IPS-18c (cell line): ENCODE measurements around the gene HARS1.
"Not testable (repeated sequence)": the region's sequence is repeated elsewhere in the genome, so short reads cannot be mapped to it uniquely, and the experiment has no call there.

Source experiments
- H3K4me3 ChIP-seq: 2 replicates; pipeline ENCODE4 v1.7.0; 2013; ENCODE audit warnings: low read depth, mild to moderate bottlenecking, low read length, moderate library complexity; ENCODE audit not compliant: insufficient read depth
- H3K9me3 ChIP-seq: one replicate; pipeline ENCODE4 v1.6.1; 2013; ENCODE audit warnings: mild to moderate bottlenecking, low read length, moderate library complexity; ENCODE audit not compliant: control insufficient read depth, insufficient read depth

Gene HARS1, protein sequence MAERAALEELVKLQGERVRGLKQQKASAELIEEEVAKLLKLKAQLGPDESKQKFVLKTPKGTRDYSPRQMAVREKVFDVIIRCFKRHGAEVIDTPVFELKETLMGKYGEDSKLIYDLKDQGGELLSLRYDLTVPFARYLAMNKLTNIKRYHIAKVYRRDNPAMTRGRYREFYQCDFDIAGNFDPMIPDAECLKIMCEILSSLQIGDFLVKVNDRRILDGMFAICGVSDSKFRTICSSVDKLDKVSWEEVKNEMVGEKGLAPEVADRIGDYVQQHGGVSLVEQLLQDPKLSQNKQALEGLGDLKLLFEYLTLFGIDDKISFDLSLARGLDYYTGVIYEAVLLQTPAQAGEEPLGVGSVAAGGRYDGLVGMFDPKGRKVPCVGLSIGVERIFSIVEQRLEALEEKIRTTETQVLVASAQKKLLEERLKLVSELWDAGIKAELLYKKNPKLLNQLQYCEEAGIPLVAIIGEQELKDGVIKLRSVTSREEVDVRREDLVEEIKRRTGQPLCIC

DNA sequence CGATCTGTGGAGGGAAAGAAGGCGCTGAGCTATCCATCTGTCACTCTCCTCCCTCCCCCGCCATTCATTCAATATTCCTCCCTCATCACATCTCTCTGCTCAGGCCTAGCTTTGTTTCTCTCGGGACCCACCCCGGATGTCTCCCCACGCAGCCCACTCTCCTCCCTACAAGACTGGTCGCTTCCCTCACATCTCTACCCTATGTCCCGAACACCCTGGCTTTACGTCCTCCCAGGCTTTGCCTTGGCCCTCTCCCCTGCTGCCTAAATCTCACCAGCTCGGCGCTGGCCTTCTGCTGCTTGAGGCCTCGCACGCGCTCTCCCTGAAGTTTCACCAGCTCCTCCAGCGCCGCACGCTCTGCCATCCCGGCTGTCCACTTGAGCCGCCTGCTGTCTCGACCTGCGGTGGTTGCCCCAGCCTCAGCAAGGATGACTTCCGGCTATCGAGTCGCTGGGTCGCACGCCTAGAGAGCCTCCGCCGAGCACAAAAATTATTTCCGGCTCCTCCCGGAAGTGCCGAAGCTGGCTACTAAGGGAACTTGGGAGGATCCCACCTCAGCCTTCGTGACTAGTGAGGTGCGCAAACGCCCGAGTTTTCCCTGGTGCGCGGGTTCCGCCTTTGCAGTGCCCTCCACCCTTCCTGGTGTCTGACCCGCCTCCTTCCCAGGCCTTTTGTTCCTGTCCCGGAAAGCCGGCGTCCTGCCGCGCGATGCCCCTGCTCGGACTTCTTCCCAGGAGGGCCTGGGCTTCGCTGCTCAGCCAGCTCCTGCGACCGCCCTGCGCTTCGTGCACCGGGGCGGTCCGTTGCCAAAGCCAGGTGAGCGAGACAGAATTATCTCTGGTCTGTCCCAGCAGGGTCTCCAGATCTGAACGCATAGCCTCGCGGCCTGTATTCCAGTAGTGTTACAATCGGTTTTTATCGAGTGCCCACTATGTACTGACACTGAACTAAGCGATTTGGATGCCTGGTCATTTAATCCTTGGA lies at the start of gene HARS1, which contains the start of gene HARS2:
Gene HARS1, minus strand, starts transcription at position 430 of the 984 bp plus-strand sequence. Its CDS starts 66 bp downstream, at position 364.
Gene HARS2, plus strand, starts transcription at position 515 of the 984 bp plus-strand sequence. Its CDS starts 194 bp downstream, at position 709.
- no peaks in the 10 kb centered on the region for H3K9me3 ChIP-seq
- H3K4me3 ChIP-seq: peak within 1 kb of the TSS; percentile 99

DNA sequence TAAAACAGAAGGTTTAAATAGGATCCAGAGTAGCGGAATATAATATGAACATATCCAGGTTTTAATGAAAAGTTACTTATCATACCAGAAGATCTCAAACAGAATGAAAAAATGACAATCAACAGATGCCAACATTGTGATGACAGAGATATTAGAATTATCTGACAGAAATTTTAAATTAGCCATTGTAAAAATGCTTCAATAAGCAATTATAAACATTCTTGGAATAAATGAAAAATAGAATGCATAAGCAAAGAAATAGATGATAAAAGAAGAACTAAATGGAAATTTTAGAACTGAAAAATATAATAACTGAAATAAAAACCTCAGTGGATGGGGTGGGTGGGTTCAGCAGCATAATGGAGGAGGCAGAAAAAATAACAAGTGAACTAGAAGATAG lies 46.3 kb upstream of the HARS1 start:
- Histone ChIP-seq H3K9me3 (peaks cover 2% of the 10 kb centered on the region), H3K4me3 (no peak overlapping the region)

DNA sequence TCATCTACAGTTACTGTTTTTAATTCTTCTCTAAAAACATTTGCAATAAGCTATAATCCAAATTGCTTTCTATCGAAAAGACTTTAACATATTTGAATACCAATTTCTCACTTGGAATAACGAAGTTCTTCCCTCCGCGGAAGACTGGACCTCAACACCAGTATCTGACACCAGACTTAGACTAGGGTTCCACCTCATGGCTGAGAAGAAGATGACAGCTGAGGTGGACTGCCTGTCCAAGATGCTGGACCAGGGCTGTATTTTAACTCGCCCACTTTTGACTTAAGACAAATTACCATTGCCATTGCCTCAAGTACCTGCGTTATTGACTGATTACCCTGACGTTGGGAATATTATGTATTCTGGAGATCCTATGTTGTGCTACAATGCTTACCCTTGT lies 43.2 kb upstream of the HARS1 start:
- Histone ChIP-seq H3K4me3 (no peak overlapping the region), H3K9me3 (peaks cover 2% of the 10 kb centered on the region)

DNA sequence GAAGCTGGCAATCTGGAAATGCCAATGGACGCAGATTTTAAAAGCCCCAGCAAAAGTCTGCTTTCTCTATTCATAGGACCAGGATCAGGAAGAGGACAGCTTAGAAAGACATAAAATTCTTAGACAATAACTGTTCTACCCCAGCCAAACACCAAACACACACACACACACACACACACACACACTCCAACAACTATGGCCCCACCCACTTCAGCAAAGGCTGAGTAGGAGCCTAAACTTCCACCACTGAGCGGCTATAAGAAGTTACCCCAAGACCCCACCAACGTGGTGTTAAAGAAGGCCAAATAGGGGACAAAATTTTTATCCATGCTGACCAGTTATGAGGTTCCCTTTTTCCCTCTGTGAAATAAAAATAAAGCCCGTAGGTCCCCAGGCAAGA lies 41.9 kb upstream of the HARS1 start:
- H3K9me3 ChIP-seq: peaks cover under 1% of the 10 kb centered on the region
- H3K4me3 ChIP-seq: no peak overlapping the region

DNA sequence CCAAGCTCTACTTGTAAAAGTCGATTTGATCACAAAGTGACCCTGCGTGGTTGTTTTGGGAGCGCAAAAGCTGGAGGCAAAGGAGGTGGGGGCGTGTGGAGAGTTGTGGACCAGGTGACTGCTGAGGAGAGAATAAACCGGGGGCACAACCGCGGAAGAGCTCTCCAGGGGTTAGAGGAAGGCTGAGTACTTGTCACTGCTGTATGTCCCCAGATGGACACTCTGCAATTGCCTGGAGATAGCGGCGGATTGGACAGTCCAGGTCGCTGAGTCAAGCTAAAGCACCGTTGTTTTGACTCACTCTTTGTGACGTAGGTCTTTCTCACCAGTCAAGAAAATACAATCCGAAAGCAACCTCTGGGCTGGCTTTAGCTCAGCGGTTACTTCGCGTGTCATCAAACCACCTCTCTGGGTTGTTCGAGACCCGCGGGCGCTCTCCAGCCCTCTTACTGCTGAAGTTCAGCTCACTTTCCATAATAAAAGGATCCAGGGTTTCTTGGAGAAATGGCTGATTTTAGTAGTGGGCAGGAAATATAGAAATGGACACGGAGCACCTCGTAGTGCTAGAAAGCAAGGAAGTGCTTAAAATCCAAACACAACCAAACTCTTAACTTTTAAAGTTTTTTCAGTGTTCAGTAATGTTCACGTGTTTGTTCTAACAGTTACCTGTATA lies 34.8 kb upstream of the HARS1 start:
- H3K4me3 ChIP-seq: peak overlapping the region; percentile 80
- no peaks in the 10 kb centered on the region for H3K9me3 ChIP-seq

DNA sequence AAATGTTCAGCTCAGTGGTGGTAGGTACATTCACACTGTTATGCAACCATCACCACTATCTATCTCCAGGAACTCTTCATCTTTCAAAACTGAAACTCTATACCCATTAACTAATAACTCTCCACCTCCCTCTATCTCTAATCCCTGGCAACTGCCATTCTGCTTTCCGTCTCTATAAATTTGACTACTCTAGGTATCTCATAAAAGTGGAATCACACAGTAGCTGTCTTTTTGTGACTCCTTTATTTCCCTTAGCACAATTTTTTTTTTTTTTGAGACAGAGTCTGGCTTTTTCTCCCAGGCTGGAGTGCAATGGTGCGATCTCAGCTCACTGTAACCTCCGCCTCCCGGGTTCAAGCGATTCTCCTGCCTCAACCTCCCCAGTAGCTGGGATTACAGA lies 30.2 kb upstream of the HARS1 start:
- H3K9me3 ChIP-seq, H3K4me3 ChIP-seq: not testable (repeated sequence)

DNA sequence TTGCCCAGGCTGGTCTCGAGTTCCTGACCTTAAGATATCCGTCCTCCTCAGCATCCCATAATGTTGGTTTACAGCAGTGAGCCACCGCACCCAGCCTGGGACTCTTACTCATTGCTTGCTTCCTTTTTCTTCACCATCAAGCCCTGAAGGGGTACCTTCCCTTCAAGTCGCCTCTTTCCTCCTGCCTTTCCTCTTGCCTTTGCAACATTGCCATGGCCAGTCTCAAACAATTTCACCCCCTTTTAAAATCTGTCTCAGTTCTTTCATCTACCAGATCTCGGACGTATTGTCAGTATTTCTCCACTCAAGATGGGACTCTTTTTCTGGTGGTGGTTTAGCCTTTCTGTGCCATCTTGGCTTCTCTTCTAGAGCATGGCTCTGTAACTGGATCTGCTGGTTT lies 29.6 kb upstream of the HARS1 start:
- H3K4me3 ChIP-seq, H3K9me3 ChIP-seq: not testable (repeated sequence)

DNA sequence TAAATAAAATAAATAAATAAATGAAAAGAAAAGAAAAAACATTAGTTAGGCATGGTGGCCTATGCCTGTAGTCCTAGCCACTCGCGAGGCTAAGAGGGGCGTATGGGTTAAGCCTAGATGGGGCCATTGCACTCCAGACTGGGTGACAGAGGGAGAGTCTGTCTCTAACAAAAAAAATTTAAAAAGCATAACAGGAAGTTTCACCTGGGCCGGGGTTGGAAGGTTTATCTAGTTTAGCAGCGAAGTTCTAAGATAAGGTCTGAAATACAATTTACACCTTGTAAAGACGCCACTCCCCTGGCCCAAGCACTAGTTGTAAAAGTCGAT lies 27.1 kb upstream of the HARS1 start:
- no peak overlapping the region for H3K4me3 ChIP-seq

DNA sequence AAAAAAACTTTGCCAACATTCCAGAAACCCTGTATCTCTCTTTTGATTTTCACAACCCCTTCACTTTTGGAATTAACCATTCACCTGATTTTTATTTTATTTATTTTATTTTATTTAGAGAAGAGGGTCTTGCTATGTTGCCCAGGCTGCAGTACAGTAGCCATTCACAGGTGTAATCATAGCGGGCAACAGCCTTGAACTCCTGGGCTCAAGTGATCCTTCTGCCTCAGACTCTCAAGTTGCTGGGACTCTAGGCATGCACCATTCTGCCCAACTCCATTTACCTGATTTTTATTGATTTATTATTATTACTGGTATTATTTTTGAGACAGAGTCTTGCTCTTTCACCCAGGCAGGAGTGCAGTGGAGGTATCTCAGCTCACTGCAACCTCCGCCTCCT lies 25.1 kb upstream of the HARS1 start:
- not testable (repeated sequence) for H3K4me3 ChIP-seq

More for the DNA sequence above, 27.1 kb upstream of the HARS1 start:
- no peaks in the 10 kb centered on the region for H3K9me3 ChIP-seq

DNA sequence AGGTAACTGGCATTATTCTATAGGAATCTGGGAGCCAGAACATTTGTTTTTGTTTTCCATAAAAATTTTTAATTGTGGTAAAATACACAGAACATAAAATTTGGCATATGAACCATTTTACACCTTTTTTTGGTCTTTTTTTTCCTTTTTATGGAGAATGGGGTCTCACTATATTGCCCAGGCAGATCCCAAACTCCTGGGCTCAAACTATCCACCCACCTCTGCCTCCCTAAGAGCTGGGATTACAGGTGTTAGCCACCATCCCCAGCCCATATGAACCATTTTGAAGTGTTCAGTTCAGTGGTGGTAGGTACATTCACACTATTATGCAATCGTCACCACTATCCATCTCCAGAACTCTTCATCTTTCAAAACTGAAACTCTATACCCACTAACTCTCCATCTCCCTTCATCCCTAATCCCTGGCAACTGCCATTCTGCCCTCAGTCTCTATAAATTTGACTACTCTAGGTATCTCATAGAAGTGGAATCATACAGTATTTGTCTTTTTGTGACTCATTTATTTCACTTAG lies 22.5 kb upstream of the HARS1 start:
- no peak overlapping the region for H3K4me3 ChIP-seq
- no peaks in the 10 kb centered on the region for H3K9me3 ChIP-seq

More for the DNA sequence above, 25.1 kb upstream of the HARS1 start:
- not testable (repeated sequence) for H3K9me3 ChIP-seq

DNA sequence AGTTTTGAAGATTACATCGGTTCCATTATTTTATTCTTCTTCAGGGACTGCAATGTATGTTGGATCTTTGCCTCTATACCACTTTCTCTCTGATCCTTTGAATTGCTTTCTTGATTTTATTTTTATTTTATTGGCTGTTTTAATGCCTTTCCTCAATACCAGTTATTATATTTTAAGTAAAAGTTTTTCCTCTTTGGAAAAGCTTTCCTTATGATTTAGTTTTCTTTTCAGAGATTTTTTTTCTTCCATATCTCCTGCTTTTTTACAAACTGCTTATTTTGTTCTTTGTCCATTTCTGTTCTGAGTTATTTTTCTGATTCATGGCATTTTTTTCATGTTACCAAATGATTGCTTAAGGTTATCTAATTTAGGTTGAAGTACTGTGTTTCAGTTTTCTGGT lies 20.6 kb upstream of the HARS1 start:
- no peak overlapping the region for H3K4me3 ChIP-seq
- H3K9me3 ChIP-seq: no peaks in the 10 kb centered on the region

DNA sequence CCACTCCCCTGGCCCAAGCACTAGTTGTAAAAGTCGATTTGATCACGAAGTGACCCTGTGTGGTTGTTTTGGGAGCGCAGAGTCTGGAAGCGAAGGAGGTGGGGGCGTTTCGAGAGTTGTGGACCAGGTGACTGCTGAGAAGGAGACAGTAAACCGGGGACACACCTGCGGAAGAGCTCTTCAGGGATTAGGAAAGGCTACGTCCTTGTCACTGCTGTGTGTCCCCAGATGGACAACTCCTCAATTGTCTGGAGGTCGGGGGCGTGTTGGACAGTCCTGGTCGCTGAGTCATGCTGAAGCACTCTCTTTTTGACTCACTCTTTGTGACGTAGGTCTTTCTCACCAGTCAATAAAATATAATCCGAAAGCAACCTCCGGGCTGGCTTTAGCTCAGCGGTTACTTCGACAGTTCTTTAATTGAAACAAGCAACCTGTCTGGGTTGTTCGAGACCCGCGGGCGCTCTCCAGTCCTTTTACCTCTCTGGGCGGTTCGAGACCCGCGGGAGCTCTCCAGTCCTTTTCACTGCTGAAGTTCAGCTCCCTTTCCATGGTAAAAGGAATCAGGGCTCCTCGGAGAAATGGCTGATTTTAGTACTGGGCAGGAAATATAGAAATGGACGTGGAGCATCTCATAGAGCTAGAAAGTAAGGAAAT lies 19.9 kb upstream of the HARS1 start:
- no peaks in the 10 kb centered on the region for H3K9me3 ChIP-seq
- peak overlapping the region; percentile 50 for H3K4me3 ChIP-seq

DNA sequence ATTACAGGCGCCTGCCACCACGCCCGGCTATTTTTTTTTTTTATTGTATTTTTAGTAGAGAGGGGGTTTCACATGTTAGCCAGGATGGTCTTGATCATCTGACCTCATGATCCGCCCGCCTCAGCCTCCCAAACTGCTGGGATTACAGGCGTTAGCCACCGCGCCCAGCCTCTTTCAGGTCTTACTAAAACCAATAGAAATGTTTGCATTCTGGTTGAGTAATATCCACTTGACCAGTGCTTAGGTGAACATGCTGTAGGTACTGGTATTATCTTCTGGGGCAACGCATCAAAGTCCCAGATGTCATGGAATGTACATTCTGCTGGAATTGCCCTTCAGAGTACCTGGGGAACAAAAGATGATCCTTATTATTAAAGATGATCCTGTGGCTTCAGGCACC lies 17.6 kb upstream of the HARS1 start:
- H3K9me3 ChIP-seq, H3K4me3 ChIP-seq: not testable (repeated sequence)

DNA sequence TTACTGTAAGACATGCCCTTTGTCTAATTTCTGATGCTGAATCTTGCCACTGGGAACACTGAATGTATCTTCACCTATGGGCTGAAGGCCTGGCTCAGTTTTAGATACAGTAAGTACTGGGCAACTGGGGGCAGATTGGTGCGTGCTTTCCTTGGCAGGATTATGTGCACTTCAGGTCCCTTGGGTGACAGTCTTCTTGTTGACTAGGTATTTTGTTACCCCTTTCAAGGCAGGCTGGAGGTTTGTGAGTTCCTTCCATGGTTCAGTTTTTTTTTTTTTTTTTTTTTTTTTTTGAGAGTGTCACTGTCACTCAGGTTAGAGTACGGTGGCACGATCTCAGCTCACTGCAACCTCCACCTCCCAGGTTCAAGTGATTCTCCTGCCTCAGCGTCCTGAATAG lies 16.6 kb upstream of the HARS1 start:
- no peak overlapping the region for H3K4me3 ChIP-seq
- H3K9me3 ChIP-seq: no peaks in the 10 kb centered on the region

DNA sequence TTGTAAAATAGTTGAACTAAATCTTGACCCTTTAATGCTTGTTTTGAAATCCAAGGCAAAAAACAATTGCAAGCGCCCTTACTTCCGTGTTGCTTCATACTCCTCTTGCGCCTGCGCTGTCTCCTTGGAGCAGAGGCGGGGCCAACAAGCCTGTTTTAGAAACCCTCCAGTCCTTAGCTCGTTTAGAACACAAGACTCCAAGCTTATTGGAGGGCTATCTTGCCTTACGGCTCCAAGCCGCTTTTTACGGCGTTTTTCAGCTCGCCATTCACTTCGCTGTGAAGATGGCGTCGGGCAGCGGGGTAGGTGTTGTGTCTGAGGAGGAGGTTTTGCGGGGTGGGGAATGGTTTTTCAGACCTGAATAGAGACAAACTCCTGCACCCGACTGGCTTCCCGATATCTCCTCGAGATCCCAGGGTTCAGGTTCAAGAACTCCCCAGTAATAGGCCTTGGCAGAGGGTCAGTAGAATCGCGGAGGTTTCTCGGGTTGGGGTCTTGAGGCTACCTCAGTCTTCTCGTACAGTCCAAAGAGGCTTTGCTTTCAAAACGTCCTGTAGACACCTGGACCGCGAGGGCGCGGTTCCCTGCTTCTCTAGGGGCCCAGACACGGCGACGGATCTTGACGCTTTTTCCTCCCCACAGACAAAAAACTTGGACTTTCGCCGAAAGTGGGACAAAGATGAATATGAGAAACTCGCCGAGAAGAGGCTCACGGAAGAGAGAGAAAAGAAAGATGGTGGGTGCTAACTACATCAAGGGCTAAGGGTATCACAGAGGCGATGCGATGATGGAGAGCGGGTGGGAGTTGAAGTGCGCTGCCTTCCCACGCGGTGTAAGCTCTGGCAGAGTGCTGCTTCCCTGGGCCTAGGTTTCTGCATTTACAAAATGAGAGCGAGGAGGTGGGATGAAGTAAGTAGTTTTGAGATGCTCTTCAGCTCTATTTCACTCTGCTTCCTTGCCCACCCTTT lies 9.3 kb upstream of the HARS1 start, which contains the start of gene ZMAT2:
Gene ZMAT2, plus strand, starts transcription at position 271 of the 968 bp plus-strand sequence. Its CDS starts 14 bp downstream, at position 285.
- Histone ChIP-seq H3K4me3 (peak within 1 kb of the TSS; percentile 79), H3K9me3 (no peaks in the 10 kb centered on the region)
